Activated CD4-positive, alpha-beta T cell treated with anti-CD3 and anti-CD28 coated beads for 4 hours (primary cell): ENCODE data around the gene RPL39L.

ENCODE experiments used
- DNase-seq, 2 donors: peaks; one replicate each; pipeline ENCODE4 v3.0.0-alpha.2; 2020

RPL39L gene

DNA sequence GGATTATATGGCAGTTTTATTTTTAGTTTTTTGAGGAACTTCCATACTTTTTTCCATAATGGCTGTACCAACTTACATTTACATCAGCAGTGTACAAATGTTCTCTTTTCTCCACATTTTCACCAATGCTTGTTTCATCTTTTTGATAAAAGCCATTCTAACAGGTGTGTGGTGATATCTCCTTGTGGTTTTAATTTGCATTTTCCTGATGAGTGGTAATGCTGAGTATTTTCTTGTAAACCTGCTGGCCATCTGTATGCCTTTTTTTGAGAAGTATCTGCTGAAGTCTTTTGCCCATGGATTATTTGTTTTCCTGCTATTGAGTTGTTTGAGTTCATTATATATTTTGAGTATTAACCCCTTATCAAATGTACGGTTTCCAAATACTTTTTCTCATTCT is 50.6 kb downstream of the RPL39L start:
- DNase-seq: no peak

DNA sequence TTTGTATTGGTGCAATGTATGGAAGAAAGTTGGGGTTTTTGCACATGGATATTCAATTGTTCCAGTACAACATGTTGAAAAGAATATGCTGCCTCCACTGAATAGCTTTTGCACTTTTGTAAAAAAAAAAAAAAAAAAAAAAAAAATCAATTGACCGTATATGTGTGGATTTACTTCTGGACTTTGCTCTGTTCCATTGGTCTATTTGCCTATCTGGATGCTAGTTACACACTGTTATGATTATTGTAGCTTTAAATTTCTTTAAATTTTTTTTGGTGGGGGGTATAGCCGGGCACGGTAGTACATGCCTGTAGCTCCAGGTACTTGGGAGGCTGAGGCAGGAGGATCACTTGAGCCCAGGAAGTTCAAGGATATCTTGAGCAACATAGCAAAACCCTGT is 52.5 kb downstream of the RPL39L start:
- DNase-seq: no peak

GRCh38 chr3:187085933-187086332 is 53.4 kb downstream of the RPL39L start:
- DNase-seq: no peak

GRCh38 chr3:187085021-187085666 is 54.2 kb downstream of the RPL39L start:
- no peak for DNase-seq

GRCh38 chr3:187084580-187084979 is 54.7 kb downstream of the RPL39L start:
- DNase-seq: no peak

DNA sequence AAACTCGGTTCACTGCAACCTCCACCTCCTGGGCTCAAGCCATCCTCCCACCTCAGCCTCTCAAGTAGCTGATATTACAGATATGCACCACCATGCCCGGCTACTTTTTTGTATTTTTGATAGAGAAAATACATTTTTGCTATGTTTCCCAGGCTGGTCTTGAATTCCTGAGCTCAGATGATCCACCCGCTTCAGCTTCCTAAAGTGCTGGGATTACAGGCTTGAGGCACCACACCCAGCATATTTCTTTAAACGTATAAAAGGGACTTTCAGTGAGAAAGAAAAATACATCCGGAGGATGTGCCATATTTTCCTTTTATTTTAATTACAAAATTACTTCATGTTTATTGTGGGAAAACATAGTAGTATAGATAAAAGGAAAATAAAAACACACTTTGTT is 55.2 kb downstream of the RPL39L start:
- DNase-seq: no peak

GRCh38 chr3:187082758-187083375 is 56.4 kb downstream of the RPL39L start:
- DNase-seq: no peak

- DNase-seq: no peak
Measured at GRCh38 chr3:187080799-187081450, 58.4 kb downstream of the RPL39L start.

GRCh38 chr3:187079090-187080022 is 59.9 kb downstream of the RPL39L start:
- DNase-seq: no peak

DNA sequence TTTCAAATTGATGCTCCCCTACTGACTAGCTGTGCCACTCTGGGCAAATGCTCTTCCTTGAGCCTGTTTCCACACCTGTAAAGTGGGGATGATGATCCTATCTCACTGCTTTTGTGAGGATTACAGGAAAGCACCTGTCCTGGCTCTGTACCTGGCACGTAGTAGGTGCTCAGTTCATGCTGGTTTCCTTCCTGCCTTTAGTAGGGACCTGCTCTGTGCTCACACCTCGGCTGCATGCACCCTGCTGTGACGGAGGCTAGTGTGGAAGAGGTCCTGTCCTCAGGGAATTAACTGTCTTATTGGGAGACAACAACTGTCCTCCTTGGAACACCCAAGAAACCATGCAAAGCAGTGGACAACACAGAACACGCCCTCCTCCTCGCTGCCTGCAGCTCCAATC is 61.8 kb downstream of the RPL39L start:
- DNase-seq: no peak

DNA sequence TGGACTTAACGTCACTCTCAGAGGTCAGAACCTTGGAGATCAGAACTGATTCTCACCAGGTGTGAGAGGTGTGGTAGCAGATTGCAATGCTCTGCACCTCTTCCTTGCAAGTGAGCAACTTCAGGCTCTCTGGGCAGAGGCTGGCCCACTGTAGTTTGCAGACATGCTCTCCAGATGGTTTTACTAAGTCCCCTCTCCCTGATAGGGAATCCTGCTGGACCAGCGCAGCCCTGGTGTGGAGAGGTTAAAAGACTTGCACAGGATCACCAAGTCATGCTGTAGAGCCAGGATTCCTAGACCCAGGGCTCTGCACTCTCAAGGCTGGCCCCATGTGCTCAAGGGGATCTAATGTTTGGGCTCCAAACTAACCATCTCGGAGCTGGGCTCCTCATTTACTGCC is 62.2 kb downstream of the RPL39L start:
- DNase-seq: no peak

DNA sequence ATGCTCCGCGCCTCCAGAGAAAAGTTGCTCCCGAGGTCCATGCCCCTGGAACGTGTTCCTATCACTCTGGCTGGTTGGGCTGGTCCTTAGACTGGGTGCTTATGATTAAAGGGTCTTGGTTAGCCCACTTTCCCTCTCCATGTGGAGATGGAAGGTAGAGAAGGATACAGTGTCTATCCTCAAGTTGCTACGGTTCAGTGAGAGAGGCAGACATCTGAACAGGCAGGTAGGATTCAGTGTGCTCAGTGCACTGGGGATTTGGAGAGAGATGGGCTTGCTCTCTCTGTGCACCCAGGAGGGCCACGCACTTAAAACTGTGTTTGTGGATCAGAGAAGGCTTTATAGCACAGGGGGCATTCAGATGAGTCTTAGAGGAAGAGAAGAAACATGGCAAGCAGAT is 63.0 kb downstream of the RPL39L start:
- no peak for DNase-seq

DNA sequence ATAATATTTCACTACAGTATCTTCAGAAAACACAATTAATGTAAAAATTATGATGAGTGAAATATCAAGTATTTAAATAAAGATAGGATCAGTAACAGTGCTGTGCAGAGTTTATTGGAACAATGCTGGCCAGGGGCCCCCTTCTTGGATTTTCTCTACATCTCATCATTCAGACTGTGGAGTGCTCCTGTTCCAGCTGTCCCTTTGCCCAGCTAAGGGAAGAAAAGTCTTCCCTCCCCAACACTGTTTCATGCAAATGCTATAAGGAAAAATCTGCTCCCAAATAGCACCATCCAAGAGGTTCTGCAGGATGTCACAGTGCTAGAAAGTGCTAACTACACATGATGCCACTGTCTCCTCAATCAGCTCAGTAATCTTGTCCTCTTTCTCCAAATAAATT is 64.5 kb downstream of the RPL39L start:
- no peak for DNase-seq

DNA sequence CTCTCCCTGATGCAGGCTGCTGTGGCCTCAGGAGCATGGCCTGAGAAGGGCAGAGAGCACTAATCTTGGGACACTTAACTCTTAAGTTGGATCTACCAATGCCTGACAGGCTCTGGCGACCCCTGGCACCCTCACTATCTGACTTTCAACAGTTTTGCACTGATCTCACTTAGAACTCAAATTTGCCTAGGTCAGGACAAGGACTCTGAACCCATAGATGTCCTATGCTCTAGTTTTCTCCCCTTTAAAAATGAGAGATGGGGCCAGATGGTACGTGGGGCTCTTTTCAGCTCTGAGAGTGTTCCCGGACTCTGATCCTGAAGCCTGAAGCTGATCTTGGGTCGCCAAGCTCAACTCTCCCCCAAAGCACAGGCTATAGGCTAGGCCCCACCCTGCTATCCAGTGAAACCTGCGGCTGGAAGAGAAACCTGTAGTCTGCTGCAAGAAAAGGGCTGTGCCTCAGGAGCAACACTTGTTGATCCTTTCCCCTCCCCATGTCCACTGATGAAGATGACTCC is 65.7 kb downstream of the RPL39L start:
- DNase-seq: no peak

DNA sequence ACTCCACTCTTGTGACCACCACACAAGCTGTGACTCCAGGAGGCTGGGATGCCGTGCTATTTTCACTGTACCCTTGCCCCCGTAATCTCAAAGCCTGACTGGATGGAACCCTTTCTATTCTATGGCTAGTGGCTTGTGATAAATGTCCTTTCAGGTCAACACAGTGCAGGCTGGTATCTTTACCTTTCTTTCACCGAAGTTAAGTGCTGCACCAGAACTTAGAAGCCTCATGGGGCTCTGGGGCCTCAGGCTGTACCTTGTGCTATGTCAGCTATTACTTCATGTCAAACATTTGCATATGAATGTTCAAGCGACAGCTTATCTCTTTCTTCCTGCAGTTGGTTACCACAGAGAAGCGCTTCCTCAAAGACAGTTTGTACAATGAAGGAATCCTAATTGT is 66.8 kb downstream of the RPL39L start:
- no peak for DNase-seq

DNA sequence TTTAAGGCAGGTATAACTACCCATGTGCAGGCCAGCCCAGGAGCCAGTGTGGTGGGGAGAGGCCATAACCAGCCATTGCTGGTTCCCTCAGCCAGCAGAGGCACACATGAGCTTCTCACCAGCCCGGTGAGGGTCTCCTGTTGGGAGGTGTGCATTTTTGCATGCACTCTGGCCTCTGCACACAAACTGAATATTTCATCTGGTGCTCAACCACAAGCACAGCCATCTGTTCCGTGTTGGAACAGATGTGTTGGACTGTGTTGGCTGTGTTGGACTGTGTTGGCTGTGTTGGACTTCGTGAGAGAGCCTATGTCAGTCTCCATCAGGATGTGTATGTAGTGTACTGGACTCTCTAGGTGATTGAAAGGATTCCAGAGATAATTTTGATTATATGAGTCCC is 67.2 kb downstream of the RPL39L start:
- DNase-seq: no peak
